Measurements from ENCODE around the gene LEP. TPM values are rescaled to one million over a fixed set of nuclear protein-coding genes. Genes with fewer than 3 reads are reported as not detected.

The LEP gene
- total RNA-seq, 2 donors from 2014 or later, result not detected

Small RNA genes within 50 kb of the gene (microRNA-seq; reads per million reads assigned to microRNA genes)
- 0.50 reads per million for gene MIR129-1

Small RNA genes within 50 kb of the gene (small RNA-seq; reads per million reads assigned to genes)
- gene MIR129-1, result 0 reads per million in 2 donors

Other genes with a start within 250 kb of the LEP start
- 1 to 10 TPM in 1 of 2 donors, under 1 TPM in 1; 0.23 to 5.7 TPM for gene LRRC4, start 209.8 kb upstream of the LEP start, total RNA-seq
- 10 to 100 TPM; 13.8 to 29.7 TPM for gene RBM28, start 102.6 kb downstream of the LEP start, total RNA-seq
- 1 to 10 TPM in 1 of 2 donors, under 1 TPM in 1; 0.05 to 1.2 TPM for gene PRRT4, start 120.4 kb downstream of the LEP start, total RNA-seq
- 10 to 100 TPM; 48.2 to 91.6 TPM for gene IMPDH1, start 168.7 kb downstream of the LEP start, total RNA-seq
- 10 to 100 TPM in 1 of 2 donors, 1 to 10 TPM in 1; 6.9 to 41.5 TPM for gene HILPDA, start 214.6 kb downstream of the LEP start, total RNA-seq
- gene METTL2B, start 235.5 kb downstream of the LEP start, total RNA-seq, result 10 to 100 TPM; 16.2 to 28.9 TPM